Mesenchymal stem cell (in vitro differentiated cells and primary cell): ENCODE data around the gene TNNI3.
A peak's percentile ranks its signal among the peaks of the same experiment; 100 is the strongest.

ENCODE experiments used
- DNase-seq: peaks from one replicate; pipeline ENCODE4 v3.0.0-alpha.2; 2013
- H2AFZ ChIP-seq: one replicate; pipeline ENCODE4 v1.6.1; 2013; ENCODE audit warnings: low read depth, mild to moderate bottlenecking, control low read depth, inconsistent platforms, low read length, moderate library complexity
- H2AK5ac ChIP-seq: 2 replicates; pipeline ENCODE4 v1.6.1; 2013; ENCODE audit warnings: low read length, moderate library complexity, mild to moderate bottlenecking, inconsistent platforms; ENCODE audit not compliant: severe bottlenecking
- H2BK120ac ChIP-seq: one replicate; pipeline ENCODE4 v1.6.1; 2013; ENCODE audit warnings: low read depth, mild to moderate bottlenecking, inconsistent platforms, low read length, moderate library complexity
- H2BK12ac ChIP-seq, 2 experiments: one replicate each; pipeline ENCODE4 v1.6.1; 2013; ENCODE audit warnings: inconsistent platforms in 2 of 2, low read length in 2 of 2, mild to moderate bottlenecking in 2 of 2, moderate library complexity in 2 of 2, control low read depth in 1 of 2
- H2BK15ac ChIP-seq: one replicate; pipeline ENCODE4 v1.6.1; 2013; ENCODE audit warnings: mild to moderate bottlenecking, low read depth, inconsistent platforms; ENCODE audit not compliant: poor library complexity, severe bottlenecking
- H2BK5ac ChIP-seq: 2 replicates; pipeline ENCODE4 v1.6.1; 2013; ENCODE audit warnings: low read depth, mild to moderate bottlenecking, low read length, control low read depth, inconsistent platforms; ENCODE audit not compliant: poor library complexity, severe bottlenecking
- H3K14ac ChIP-seq, 2 experiments: one replicate each; pipeline ENCODE4 v1.6.1; 2013; ENCODE audit warnings: inconsistent platforms in 2 of 2, low read length in 2 of 2, control low read depth in 1 of 2, mild to moderate bottlenecking in 1 of 2, moderate library complexity in 1 of 2
- H3K18ac ChIP-seq, 2 experiments: one replicate each; pipeline ENCODE4 v1.6.1; 2013; ENCODE audit warnings: inconsistent platforms in 2 of 2, low read length in 2 of 2, control low read depth in 1 of 2, low read depth in 1 of 2, mild to moderate bottlenecking in 1 of 2
- H3K23ac ChIP-seq, 2 experiments: one replicate each; pipeline ENCODE4 v1.6.1; 2013; ENCODE audit warnings: inconsistent platforms in 2 of 2, low read length in 2 of 2, mild to moderate bottlenecking in 2 of 2, moderate library complexity in 2 of 2, control low read depth in 1 of 2
- H3K27ac ChIP-seq: 2 replicates; pipeline ENCODE4 v1.5.1; 2013; ENCODE audit warnings: mild to moderate bottlenecking, moderate library complexity, low read length, control low read depth, inconsistent platforms; ENCODE audit not compliant: poor library complexity, severe bottlenecking
- H3K27me3 ChIP-seq, 2 experiments: 2 replicates each; pipeline versions ENCODE4 v1.6.1 to v1.7.0; 2013; ENCODE audit warnings: low read length in 2 of 2, mild to moderate bottlenecking in 2 of 2, moderate library complexity in 2 of 2, control low read depth in 1 of 2, inconsistent platforms in 1 of 2; ENCODE audit not compliant: control insufficient read depth in 1 of 2, insufficient read depth in 1 of 2
- H3K36me3 ChIP-seq, 2 experiments: 2 replicates each; pipeline versions ENCODE4 v1.6.1 to v1.7.0; 2013; ENCODE audit warnings: low read length in 2 of 2, control low read depth in 1 of 2, inconsistent platforms in 1 of 2, low read depth in 1 of 2, mild to moderate bottlenecking in 1 of 2; ENCODE audit not compliant: insufficient read depth in 2 of 2, control insufficient read depth in 1 of 2
- H3K4ac ChIP-seq, 2 experiments: one replicate each; pipeline ENCODE4 v1.6.1; 2013; ENCODE audit warnings: inconsistent platforms in 2 of 2, low read length in 2 of 2, mild to moderate bottlenecking in 2 of 2, moderate library complexity in 2 of 2, control low read depth in 1 of 2, low read depth in 1 of 2
- H3K4me1 ChIP-seq: 2 replicates; pipeline ENCODE4 v1.6.1; 2013; ENCODE audit warnings: low read depth, low read length, control low read depth; ENCODE audit not compliant: control insufficient read depth, insufficient read depth
- H3K4me2 ChIP-seq: 2 replicates; pipeline ENCODE4 v1.6.1; 2013; ENCODE audit warnings: low read length, mild to moderate bottlenecking, inconsistent platforms; ENCODE audit not compliant: poor library complexity, severe bottlenecking
- H3K4me3 ChIP-seq, 2 experiments: 2 replicates each; pipeline versions ENCODE4 v1.5.1 to v1.7.0; 2013; ENCODE audit warnings: low read length in 2 of 2, mild to moderate bottlenecking in 2 of 2, control low read depth in 1 of 2, low read depth in 1 of 2; ENCODE audit not compliant: insufficient read depth in 1 of 2
- H3K79me1 ChIP-seq: replicated peaks from 2 replicates; pipeline ENCODE4 v1.6.1; 2013; ENCODE audit warnings: mild to moderate bottlenecking, control low read depth, low read length, inconsistent platforms; ENCODE audit not compliant: poor library complexity, severe bottlenecking
- H3K9ac ChIP-seq: 2 replicates; pipeline ENCODE4 v1.7.0; 2013; ENCODE audit warnings: mild to moderate bottlenecking, low read length, moderate library complexity
- H3K9me3 ChIP-seq: 2 replicates; pipeline ENCODE4 v1.7.0; 2013; ENCODE audit warnings: mild to moderate bottlenecking, low read length; ENCODE audit not compliant: control insufficient read depth
- H4K8ac ChIP-seq: one replicate; pipeline ENCODE4 v1.6.1; 2013; ENCODE audit warnings: inconsistent platforms, mild to moderate bottlenecking, low read length, moderate library complexity
- H4K91ac ChIP-seq: one replicate; pipeline ENCODE4 v1.6.1; 2013; ENCODE audit warnings: mild to moderate bottlenecking, low read length, inconsistent platforms
- WGBS: methylation state at CpG from one replicate; pipeline ENCODE4 v1.1.7; 2013; ENCODE audit warnings: mixed read lengths; 5-methylcytosine and 5-hydroxymethylcytosine counted together

Gene TNNI3

GRCh38 chr19:55146078-55146704, 11.3 kb downstream of the TNNI3 start:
- Histone ChIP-seq H3K27ac (no peak overlapping the region), H2BK12ac (no peak overlapping the region), H3K9ac (no peak overlapping the region), H3K4me1 (peaks cover 13% of the 10 kb centered on the region), H2BK120ac (no peak overlapping the region), H4K8ac (no peak overlapping the region), H3K4me2 (peak overlapping the region; percentile 36), H3K14ac (no peak overlapping the region), H2BK15ac (no peak overlapping the region), H2AK5ac (no peak overlapping the region), H3K4me3 (no peak overlapping the region), H3K4ac (no peak overlapping the region), H3K27me3 (peaks cover 69 to 71% of the 10 kb centered on the region in 2 experiments), H3K9me3 (peaks cover 4% of the 10 kb centered on the region), H4K91ac (no peak overlapping the region), H3K36me3 (no peaks in the 10 kb centered on the region), H3K18ac (no peak overlapping the region), H3K23ac (no peak overlapping the region), H2AFZ (no peak overlapping the region), H2BK5ac (no peak overlapping the region), H3K79me1 (no peaks in the 10 kb centered on the region)
- peak; percentile 17 for DNase-seq
- 8% methylated on average over 20 of the region's 41 CpGs for WGBS

DNA sequence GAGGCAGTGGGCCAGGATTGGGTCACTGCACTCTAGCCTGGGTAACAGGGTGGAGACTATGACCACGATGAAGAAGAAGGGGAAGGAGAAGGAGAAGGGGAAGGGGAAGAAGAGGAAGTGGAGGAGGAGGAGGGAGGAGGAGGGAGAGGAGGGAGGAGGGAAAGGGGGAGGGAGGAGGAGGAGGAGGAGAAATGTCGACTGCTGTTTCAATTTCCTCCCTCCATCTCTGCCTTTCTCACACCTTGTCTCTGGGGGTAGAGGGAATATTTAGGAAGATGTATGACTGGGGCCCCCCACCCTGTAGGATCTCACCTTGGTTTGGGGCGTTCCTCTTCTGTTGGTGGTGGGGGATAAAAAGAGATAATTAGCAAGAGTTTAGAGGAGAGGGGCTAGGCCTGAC, 12.3 kb downstream of the TNNI3 start:
- H2BK12ac ChIP-seq: no peak overlapping the region
- peaks cover 67 to 69% of the 10 kb centered on the region in 2 experiments for H3K27me3 ChIP-seq
- H2AFZ ChIP-seq: no peak overlapping the region
- H3K4me3 ChIP-seq: no peak overlapping the region
- no peak overlapping the region for H3K27ac ChIP-seq
- H2AK5ac ChIP-seq: no peak overlapping the region
- H3K4me1 ChIP-seq: peaks cover 14% of the 10 kb centered on the region
- no peaks in the 10 kb centered on the region for H3K36me3 ChIP-seq
- H2BK5ac ChIP-seq: no peak overlapping the region
- no peaks in the 10 kb centered on the region for H3K9me3 ChIP-seq
- no peak overlapping the region for H3K18ac ChIP-seq
- 47% methylated on average over 2 of the region's 3 CpGs for WGBS
- H3K4ac ChIP-seq: no peak overlapping the region
- H3K9ac ChIP-seq: no peak overlapping the region
- no peak overlapping the region for H2BK120ac ChIP-seq
- H4K8ac ChIP-seq: no peak overlapping the region
- no peak overlapping the region for H4K91ac ChIP-seq
- H3K79me1 ChIP-seq: no peaks in the 10 kb centered on the region
- no peak overlapping the region for H3K23ac ChIP-seq
- no peak for DNase-seq
- H2BK15ac ChIP-seq: no peak overlapping the region
- no peak overlapping the region for H3K14ac ChIP-seq
- H3K4me2 ChIP-seq: no peak overlapping the region

- Histone ChIP-seq H3K18ac (no peak overlapping the region), H3K79me1 (no peaks in the 10 kb centered on the region), H3K27ac (no peak overlapping the region), H3K4ac (no peak overlapping the region), H4K8ac (no peak overlapping the region), H4K91ac (no peak overlapping the region), H3K4me1 (peaks cover 7% of the 10 kb centered on the region), H2BK15ac (no peak overlapping the region), H3K23ac (no peak overlapping the region), H3K14ac (no peak overlapping the region), H3K4me3 (no peak overlapping the region), H2AFZ (no peak overlapping the region), H3K9me3 (no peaks in the 10 kb centered on the region), H3K9ac (no peak overlapping the region), H2BK5ac (no peak overlapping the region), H2AK5ac (no peak overlapping the region), H2BK12ac (no peak overlapping the region), H3K36me3 (no peaks in the 10 kb centered on the region), H2BK120ac (no peak overlapping the region), H3K27me3 (peaks cover 41 to 57% of the 10 kb centered on the region in 2 experiments), H3K4me2 (no peak overlapping the region)
- no peak for DNase-seq
- WGBS: 36% methylated on average over 20 of the region's 21 CpGs
These were observed 15.8 kb downstream of the TNNI3 start for GRCh38 chr19:55141696-55142095.

DNA sequence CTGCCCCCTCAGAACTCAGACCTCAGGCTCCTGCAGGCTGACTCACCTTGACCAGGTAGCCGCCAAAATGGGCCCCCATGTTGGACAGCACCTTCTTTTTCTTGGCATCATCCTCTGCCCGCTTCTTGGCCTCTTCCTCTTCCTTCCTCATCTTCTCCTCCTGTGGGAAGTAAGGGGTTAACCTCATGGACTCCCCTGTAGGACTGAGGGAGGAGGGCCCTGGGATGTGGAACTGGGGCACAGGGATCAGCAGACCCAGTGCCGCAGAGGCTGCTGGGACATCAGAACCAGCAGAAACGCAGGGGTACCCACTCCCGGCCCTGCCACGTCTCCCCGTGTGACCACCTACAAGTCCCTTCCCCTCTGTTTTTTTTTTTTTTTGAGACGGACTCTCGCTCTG, 19.6 kb downstream of the TNNI3 start:
- H3K4me1 ChIP-seq: peaks cover 2% of the 10 kb centered on the region
- no peak overlapping the region for H3K4ac ChIP-seq
- no peak overlapping the region for H4K91ac ChIP-seq
- H2BK12ac ChIP-seq: no peak overlapping the region
- H3K4me2 ChIP-seq: no peak overlapping the region
- H2BK5ac ChIP-seq: no peak overlapping the region
- H2AK5ac ChIP-seq: no peak overlapping the region
- H3K14ac ChIP-seq: no peak overlapping the region
- no peak overlapping the region for H4K8ac ChIP-seq
- H3K27me3 ChIP-seq: peaks cover 18 to 58% of the 10 kb centered on the region in 2 experiments
- no peak overlapping the region for H3K9ac ChIP-seq
- no peak overlapping the region for H3K27ac ChIP-seq
- no peaks in the 10 kb centered on the region for H3K9me3 ChIP-seq
- no peak overlapping the region for H3K23ac ChIP-seq
- WGBS: 83% methylated on average over 8 of the region's 9 CpGs
- H3K36me3 ChIP-seq: no peaks in the 10 kb centered on the region
- no peak overlapping the region for H2BK15ac ChIP-seq
- H3K4me3 ChIP-seq: no peak overlapping the region
- no peak overlapping the region for H2BK120ac ChIP-seq
- H2AFZ ChIP-seq: no peak overlapping the region
- H3K18ac ChIP-seq: no peak overlapping the region
- no peaks in the 10 kb centered on the region for H3K79me1 ChIP-seq
- no peak for DNase-seq
